Measurements from ENCODE around the gene ANKRD24.
A peak's percentile ranks its signal among the peaks of the same experiment; 100 is the strongest.
"Not testable (repeated sequence)": the region's sequence is repeated elsewhere in the genome, so short reads cannot be mapped to it uniquely, and the experiment has no call there.

The ANKRD24 gene

DNA sequence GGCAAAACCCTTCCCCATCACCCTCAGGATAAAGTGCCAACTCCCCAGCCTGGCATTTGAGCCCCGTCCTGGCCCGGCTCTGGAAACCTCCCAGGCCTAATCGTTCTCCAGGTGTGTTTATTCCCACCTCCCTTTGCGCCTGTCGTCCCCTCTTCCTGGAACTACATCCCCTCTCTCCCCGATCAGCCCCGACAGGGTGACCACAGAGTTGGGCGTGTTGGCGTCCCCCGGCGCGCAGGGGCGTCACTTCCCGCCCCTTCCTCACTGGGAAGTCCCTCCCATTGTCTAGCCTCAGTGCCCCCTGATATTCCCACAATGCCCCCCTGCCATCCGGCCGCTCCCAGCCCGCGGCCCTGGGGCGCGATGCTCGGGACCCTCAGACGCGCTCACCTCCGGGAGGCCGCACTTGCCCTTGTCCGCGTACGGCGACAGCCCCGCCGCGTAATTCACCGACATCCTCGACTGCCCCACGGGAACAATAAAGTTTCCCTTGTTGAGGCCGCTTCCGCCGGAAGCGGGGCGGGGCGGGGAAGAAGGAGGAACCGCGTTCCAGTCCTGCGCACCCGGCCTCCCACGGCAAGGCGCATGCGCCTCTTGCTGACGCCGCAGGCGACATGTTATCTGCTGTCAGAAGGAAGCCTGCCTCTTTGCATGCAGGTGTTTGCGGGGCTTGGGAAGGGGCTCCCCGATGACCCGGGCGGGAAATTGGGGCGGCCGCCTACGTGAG, at the start of gene ANKRD24, which contains the start of gene SIRT6:
ANKRD24 (plus strand) TSS at position 606 of the 727 bp plus-strand sequence. CDS start 3,737 bp downstream, outside the sequence.
SIRT6 (minus strand) TSS at position 480 of the 727 bp plus-strand sequence; CDS start at position 456, 24 bp downstream.
- DNase-seq, result peak; percentile 93 to 96

GRCh38 chr19:4134351-4134750, 48.1 kb upstream of the ANKRD24 start:
- no peak for DNase-seq

DNA sequence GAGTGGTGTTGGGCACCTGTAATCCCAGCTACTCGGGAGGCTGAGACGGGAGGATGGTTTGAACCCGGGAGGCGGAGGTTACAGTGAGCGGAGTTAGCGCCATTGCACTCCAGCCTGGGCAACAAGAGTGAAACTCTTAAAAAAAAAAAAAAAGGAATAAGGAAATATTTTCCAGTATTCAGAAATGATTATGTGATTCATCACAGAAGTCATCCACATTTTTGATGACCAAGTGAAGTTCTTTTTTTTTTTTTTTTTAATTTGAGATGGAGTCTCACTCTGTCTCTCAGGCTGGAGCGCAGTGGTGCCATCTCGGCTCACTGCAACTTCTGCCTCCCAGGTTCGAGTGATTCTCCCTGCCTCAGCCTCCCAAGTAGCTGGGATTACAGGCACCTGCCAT, 47.1 kb upstream of the ANKRD24 start:
- DNase-seq, result peak; percentile 21 to 29

GRCh38 chr19:4136680-4137088, 45.8 kb upstream of the ANKRD24 start:
- peak in 1 of 2 donors; percentile 16 for DNase-seq

DNA sequence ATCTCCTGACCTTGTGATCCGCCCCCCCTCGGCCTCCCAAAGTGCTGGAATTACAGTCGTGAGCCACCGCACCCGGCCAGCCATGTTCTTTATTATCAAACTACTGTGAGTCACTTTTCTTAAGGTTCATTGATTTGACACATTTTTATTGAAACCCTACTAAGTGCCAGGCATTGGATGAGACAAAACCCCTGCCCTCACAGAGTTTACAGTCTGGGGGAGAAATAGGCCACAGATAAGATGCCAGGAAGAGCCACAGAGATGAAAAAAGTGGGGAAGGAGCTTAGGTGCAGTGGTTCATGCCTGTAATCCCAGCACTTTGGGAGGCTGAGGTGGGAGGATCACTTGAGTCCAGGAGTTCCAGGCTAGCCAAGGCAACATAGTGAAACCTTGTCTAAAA, 44.0 kb upstream of the ANKRD24 start:
- no peak for DNase-seq

- peak; percentile 60 to 92 for DNase-seq
Observed at GRCh38 chr19:4139614-4140236, 42.8 kb upstream of the ANKRD24 start.

GRCh38 chr19:4140237-4140711, 42.2 kb upstream of the ANKRD24 start:
- DNase-seq, result peak; percentile 60 to 68

DNA sequence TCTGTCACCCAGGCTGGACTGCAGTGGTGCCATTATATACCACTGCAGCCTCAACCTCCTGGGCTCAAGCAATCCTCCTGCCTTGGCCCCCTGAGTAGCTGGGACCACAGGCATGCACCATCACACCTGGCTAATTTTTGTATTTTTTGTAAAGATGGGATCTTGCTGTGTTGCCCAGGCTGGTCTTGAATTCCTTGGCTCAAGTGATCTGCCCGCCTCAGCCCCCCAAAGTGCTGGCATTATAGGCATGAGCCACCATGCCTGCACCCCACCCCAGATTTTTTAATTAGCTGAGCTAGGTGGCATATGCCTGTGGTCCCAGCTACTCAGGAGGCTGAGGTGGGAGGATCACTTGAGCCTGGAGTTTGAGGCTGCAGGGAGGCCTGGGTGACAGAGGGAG, 39.6 kb upstream of the ANKRD24 start:
- not testable (repeated sequence) for DNase-seq

DNA sequence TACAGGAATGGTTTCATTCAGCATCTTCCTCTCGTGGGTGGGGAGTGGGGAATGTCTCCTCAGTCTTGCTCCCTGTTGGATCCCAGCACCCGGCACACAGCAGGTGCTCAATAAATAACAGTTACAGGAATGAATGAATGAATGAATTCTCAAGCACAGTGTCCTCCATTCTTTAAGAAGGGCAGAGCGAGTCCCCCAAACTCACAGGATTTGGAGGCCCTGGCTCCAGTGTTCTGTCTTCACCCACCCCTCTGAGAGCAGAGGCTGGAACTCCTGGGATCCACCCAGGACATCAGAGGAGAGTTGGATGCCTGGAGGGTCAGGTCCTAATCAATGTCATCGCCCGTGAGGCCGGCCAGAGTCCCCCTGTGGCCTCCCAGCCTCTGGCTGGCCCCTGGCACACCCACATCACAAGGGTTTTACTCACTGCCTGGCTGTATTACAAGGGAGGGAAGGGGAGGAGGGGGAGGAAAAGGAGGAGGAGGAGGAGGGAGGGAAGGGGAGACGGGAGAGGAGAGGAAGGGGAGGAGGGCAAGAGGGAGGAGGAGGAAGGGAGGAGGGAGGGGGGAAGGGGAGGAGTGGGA, 37.7 kb upstream of the ANKRD24 start:
- peak; percentile 34 for DNase-seq

DNA sequence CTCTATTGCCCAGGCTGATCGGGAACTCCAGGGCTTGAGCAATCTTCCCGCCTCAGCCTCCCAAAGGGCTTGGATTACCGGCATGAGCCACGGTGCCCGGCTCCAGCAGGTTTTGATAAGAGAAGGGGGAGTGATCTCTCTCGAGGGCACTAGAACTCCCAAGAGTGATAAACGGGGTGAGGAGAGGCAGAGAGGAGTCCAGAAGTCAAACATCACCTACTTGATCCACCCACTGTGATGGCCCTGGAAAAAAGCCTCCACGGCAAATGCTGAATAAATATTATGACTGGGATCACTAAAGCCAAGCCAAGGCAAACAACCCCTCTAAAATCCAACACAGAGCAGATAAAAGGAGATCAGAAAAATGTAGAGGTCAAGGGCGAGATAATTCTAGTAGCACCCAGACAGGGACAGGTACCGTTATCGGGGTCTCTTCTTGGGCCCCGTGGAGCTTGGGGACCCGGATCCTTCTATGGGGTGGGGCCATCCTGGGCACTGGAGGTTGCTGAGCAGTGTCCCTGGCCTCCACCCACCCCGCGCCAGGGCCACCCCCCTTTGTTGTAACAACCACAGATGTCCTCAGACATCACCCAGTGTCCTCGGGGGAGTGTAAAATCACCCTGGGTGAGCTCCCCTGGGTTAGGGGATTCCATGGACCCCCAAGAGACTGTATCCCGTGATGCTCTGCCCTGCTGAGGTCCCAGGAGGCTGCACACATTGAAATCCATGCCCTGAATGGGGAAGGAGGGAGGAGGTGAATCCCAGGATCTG, 32.8 kb upstream of the ANKRD24 start:
- no peak for DNase-seq

DNA sequence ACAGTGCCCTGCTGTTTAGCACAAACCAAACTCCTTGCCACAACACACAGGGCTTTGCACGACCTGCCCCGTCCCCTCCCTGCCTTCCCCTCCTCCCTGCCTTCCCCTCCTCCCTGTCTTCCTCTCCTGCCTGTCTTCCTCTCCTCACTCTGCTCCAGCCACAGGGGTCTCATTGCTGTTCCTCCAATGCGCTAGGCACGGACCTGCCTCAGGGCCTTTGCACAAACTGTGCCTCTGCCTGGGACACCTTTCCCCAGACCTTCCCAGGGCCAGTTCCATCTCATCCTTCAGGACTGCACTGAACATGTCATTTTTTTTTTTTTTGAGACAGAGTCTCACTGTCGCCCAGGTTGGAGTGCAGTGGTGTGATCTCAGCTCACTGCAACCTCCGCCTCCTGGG, 30.9 kb upstream of the ANKRD24 start:
- DNase-seq, result no peak

- DNase-seq, result no peak
Observed at GRCh38 chr19:4152241-4152998, 30.1 kb upstream of the ANKRD24 start.

- no peak for DNase-seq
Observed at GRCh38 chr19:4154571-4155312, 27.7 kb upstream of the ANKRD24 start.

DNA sequence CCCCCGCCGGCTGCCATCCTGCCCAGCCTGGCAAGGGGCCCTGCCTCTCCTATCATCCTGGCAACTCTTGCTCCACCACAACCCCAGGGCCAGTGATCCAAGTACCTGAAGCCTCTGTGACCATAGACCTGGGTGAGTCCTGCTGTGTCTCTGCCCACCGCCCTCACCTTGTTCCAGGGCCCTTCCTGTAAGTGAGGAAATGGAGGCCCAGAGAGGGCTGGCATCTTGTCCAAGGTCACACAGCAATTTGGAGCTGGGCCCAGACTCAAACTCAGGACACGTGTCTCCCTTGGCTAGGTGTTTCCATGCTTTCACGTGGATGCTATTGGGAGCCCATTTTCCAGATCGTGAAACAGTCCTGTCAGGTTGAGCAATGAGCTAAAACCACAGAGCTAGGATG, 25.3 kb upstream of the ANKRD24 start:
- DNase-seq, result no peak

GRCh38 chr19:4157971-4158370, 24.5 kb upstream of the ANKRD24 start:
- DNase-seq, result not testable (repeated sequence)

- no peak for DNase-seq
Observed at GRCh38 chr19:4161415-4162077, 20.9 kb upstream of the ANKRD24 start.

- DNase-seq, result no peak
Observed at GRCh38 chr19:4164262-4164661, 18.2 kb upstream of the ANKRD24 start.

DNA sequence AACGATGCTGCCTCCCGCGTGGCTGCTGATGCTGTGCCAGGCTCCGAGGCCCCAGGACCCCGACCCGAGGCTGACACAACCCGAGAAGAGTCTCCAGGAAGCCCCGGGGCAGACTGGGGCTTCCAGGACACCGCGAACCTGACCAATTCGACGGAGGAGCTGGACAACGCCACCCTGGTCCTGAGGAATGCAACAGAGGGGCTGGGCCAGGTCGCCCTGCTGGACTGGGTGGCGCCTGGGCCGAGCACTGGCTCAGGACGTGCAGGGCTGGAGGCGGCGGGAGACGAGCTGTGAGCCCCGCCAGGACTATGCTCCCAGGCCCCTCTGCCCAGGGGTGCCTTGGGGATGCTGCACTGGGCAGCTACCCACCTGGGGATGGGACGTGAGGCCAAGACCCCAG, 10.8 kb upstream of the ANKRD24 start:
- no peak for DNase-seq

DNA sequence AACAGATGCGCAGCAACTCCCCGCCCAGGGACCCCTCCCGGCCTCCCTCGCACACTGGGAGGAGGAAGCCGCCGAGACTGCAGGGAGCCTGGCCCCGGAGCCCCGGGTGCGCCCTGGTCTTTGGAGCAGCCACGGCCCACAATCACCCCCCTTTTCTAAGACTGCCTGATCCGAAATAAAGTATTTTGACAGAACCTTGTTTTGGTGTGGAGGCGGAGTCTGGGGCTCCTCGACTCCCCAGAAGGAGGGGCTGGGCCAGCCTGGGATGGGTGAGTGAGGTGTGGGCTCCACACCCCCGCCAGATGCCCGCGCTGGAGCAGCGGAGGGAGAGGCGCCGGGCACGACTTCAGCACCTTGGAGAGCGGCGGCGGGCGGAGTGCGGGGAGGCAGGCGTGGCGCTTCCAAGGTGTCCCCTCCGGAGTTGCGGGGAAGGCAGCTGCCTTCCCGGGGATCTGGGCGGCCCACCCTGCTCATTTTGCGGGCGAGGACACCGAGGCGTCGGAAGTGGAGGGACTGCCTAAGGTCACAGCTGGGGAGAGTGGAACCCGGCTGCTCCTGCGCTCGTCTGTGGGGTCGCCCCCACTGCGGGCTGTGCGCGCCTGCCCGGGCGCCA, 9.5 kb upstream of the ANKRD24 start:
- peak in 1 of 2 donors; percentile 53 for DNase-seq

GRCh38 chr19:4173479-4174212, 8.8 kb upstream of the ANKRD24 start:
- no peak for DNase-seq

Data from inflammatory macrophage treated with lipopolysaccharide for 1 hour (primary cell).